Tongue (tissue), 2 donors: Measurements from ENCODE around the gene RAB36. TPM values are rescaled to one million over a fixed set of nuclear protein-coding genes. Genes with fewer than 3 reads are reported as not detected.

Source experiments
- DNase-seq: peaks from one replicate; pipeline ENCODE4 v3.0.0-alpha.2; 2015
- total RNA-seq: library from RNA; depleted of rRNA; stranded (reverse); fragments of >200 nt; gene quantifications from one replicate; pipeline ENCODE4 v1.2.3, GENCODE V29; 2014

RAB36 gene, protein sequence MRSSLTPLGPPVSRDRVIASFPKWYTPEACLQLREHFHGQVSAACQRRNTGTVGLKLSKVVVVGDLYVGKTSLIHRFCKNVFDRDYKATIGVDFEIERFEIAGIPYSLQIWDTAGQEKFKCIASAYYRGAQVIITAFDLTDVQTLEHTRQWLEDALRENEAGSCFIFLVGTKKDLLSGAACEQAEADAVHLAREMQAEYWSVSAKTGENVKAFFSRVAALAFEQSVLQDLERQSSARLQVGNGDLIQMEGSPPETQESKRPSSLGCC
- total RNA-seq, result 3.4 TPM

DNA sequence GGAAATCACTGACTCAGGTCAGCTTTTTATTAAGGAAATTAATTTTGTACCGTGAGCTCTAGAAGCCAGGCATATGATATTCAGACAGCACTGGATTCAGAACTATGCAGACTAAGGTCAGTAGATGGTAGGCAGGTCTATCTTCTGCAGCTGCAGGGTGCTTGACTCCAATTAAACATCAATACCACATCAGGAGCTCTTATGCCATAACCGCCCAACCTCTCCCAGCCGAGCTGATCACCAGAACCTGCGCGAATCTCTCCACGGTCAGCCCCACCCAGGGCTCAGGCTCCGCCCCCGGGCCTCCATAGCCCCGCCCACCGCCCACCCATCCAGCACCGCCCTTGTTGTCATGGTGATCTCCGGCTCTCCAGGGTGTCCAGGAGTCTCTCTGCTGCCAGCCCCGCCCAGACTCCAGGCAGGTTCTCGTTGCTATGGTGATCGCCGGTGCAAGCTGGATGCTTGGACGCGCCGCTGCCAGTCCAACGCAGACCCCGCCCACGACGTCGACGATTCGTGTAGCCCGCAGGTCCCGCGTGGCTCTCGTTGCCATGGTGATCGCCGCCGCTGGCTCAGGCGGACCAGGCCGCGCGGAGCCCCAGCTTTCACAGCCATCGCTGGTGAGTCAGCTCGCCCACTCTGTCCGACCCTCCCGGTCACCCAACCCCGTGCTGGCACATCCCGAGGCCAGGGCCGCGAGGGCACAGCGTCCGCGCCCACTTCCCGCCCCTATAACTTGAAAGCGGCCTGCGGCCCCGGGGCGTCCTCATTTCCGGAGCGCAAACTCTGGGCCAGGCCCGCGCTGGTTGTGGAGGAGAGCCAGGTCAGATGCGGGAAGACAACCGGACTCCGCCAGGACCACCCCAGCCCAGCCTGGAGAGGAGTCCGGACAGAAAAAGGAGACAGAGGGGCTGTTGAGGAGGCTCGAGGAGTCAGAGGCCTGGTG, at the start of gene RAB36:
TSS of gene RAB36 (plus strand) at position 546 of the 946 bp plus-strand sequence. CDS start 1,140 bp downstream, outside the sequence.
- peak; percentile 97 for DNase-seq

DNA sequence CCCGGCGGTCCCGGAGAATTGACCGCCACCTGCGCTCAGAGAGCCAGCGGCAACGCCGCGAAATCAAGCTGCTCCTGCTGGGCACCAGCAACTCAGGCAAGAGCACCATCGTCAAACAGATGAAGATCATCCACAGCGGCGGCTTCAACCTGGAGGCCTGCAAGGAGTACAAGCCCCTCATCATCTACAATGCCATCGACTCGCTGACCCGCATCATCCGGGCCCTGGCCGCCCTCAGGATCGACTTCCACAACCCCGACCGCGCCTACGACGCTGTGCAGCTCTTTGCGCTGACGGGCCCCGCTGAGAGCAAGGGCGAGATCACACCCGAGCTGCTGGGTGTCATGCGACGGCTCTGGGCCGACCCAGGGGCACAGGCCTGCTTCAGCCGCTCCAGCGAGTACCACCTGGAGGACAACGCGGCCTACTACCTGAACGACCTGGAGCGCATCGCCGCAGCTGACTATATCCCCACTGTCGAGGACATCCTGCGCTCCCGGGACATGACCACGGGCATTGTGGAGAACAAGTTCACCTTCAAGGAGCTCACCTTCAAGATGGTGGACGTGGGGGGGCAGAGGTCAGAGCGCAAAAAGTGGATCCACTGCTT, 49.4 kb upstream of the RAB36 start:
- DNase-seq, result no peak

DNA sequence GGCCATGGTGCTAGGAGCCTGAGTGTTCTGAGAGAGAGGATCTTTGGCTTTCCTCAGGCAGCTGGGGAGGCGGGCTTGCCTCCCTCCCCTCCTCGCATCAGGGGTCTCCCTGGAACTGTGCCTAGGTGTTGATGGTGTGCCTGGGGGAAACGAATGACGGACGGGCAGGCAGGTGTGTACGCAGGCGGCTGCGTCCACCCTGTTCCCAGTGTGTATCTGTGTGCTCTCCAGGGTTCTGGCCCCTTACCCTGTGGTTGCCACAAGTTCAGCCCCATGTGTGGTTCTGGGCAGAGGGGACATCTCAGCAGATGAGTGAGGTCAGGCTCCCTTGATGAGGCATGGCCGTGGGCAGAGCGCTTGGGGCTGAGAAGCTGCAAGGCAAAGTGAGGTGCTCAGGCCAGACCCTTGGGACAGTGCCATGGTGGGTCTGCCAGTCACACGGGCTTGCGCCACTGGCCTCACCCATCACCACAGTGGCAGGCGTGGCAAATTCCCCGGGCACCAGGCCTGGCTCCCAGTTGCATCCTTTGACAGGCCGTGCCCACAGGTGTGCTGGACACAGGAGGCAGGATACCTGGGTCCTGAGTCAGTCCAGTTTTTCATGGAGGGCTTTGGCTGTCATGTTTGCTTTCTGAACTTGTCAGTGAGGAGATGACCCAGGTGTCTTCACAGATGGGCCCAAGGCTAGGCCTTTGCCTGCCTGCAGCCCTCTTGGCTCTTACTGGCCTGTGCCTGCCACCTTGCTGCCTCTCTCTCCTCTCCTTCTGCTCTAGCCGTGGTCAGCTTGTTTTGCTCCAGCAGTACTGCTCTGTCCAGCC, 47.7 kb upstream of the RAB36 start:
- no peak for DNase-seq

DNA sequence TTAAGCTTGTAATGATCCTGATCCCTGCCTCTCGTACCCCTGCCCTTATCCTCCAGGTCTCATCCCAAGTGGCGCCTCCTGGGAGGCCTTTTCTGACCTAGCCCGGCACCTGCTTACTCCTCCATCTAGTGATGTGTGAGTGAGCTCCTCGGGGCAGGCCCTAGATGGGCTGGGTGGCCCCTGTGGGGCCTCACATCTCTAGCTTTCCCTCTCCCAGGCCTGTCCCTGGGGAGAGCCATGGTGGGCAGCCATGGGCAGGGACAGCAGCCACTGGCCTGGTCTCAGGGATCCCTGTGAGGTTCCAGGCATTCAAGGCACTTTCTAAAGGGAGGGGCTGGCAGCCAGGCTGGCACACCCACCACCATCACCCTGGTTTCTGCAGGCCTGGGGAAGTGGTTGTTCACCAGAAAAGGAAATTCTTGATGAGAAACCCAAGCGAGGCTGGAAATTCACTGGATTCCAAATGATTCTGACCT, 47.0 kb upstream of the RAB36 start:
- no peak for DNase-seq

DNA sequence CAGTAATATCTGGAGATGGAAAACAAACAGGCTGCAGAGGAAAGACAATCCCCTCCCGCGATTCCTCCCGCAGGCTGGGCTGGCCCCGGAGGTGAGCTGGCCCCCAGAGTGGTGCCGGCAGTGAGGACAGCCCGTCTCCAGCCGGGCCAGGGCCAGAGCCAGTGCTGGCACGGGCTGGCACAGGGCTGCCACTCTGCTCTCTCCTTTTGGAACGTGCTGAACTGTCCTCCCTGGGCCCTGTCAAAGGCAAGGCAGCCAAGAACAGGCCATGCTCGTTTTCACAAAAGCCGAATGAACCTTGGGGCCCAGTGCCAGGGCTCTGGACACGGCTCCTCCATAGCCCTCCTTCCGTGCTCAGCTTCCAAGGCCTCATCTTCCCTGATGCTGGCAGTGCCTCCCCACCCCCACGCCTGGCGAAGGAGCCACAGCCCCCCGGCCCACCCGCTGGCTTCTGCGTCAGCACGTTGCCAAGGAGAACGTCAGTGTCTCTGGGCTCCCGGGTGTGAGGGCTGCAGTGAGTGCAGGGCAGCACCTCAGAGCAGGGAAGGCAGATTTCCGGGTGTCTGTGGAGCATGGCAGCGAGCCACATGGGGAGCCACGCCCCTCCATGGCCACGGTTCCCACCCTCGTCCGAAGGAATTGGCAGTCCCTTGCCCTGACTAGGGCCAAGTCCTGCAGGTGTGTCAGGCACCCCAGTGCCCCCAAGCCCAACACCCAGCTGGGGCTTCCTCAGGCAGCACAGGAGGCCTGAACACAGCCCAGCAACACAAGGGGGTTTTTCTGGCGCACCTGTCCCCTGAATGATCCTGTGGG, 46.4 kb upstream of the RAB36 start:
- DNase-seq, result peak; percentile 61

DNA sequence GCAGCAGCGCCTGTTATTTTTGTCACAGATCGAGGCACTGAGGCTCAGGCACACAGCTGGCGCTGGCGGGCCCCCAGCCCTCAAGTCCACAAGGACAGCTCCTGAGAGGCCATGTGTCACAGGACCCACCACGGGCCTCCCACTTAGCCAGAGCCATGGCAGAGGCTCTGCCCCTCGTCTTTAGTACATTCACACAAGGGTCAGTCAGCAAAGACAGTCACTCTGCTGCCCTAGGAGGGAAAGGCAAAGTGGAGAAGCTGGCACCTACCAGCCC, 45.8 kb upstream of the RAB36 start:
- peak; percentile 54 for DNase-seq

DNA sequence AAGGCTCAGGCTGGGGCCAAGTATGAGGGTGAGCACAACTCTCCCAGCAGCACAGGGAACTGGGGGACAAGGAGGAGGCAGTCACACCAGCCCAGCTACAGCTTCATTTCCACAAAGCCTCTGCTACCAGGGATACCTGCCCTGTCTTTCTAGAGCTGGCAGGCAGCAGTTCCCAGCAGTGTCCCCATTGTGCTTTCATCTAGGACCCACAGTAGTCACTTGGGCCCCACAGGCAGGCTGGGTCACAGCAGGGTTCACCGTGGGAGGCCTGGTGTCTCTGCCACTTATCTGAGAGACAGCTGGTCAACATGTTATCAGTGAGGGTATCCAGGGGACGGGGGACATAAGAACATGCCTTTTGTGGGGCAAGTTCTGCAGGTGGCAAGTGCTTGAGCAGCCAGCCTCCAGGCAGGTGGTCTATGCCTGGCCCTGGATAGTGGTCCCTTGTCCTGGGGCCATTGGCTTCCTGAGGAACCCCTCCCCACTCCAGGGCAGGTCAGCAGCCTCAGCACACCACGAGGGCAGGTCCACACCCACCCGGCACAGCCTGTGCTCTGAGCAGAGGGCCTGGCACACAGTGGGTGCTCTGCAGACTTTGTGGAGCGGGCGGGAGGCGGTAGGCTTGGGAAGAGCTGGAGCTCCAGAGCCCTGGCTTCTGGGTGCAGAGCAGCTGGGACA, 45.0 kb upstream of the RAB36 start:
- DNase-seq, result no peak

DNA sequence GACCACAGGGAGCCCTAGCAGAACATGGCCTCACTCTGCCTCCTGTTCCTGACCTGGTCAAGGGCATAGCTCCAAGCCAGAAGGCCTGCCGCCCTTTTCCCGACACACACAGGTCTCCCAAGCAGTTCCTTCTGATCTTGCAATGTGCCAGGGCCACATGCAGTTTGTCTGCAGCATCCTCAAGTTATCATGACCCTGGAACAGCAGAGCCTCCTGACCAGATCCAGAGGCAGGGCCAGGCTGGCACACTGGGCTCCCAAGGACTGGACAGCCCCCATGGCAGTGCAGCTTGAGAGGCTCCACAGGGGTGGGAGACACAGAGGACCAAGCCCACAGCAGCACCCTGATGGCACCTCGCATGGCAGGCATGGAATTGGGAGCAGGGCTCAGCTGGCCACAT, 43.8 kb upstream of the RAB36 start:
- DNase-seq, result no peak

DNA sequence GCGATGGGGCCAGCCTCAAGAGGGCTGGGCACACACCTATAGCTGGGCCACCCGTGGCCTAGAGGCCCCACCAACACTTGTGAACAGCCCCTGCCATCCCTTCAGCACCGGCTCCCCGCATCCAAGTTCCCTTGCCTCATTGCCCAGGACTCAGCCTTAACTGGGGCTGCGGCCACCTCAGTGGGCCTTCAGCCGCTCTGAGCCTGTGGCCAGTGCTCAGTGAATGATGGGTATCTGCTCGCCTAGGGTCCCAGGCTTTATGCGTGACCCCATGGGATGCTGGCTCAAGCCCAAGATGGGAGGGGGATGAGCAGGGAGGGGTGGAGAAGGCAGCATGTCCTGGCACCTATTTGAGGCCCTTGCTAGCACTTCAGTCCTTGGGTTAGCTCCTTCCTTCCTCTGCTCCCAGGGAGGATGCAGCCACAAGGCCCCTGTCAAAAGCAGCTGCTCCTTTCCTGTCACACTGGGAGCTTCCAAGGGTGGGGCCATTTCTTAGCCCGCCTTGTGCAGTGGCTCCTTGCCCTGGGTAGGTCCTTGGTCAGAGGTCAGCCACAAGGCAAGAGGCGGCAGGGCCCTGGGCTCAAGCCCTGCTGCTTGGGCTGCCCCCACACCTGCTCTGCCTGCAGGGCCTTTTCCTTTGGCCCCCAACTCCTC, 43.1 kb upstream of the RAB36 start:
- DNase-seq, result peak; percentile 34

DNA sequence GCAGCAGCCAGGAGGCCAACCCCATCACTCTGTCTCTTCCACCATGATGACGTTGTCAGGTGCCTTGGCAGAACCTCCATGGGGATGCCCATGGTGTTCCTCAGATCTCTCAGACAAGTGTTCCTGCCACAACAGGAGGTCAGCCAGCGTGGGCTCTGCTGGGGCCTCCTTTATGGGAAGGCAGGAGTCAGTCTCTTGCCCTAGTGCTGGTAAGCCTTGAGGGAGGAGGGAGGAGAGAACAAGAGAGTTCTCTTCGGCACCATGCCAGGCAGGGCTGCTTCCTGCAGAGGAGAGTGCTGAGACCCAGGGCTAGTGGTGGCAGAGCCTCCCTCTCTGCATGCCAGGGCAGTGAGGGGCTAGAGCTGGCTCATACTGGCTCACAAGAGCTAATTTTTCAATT, 42.5 kb upstream of the RAB36 start:
- no peak for DNase-seq

DNA sequence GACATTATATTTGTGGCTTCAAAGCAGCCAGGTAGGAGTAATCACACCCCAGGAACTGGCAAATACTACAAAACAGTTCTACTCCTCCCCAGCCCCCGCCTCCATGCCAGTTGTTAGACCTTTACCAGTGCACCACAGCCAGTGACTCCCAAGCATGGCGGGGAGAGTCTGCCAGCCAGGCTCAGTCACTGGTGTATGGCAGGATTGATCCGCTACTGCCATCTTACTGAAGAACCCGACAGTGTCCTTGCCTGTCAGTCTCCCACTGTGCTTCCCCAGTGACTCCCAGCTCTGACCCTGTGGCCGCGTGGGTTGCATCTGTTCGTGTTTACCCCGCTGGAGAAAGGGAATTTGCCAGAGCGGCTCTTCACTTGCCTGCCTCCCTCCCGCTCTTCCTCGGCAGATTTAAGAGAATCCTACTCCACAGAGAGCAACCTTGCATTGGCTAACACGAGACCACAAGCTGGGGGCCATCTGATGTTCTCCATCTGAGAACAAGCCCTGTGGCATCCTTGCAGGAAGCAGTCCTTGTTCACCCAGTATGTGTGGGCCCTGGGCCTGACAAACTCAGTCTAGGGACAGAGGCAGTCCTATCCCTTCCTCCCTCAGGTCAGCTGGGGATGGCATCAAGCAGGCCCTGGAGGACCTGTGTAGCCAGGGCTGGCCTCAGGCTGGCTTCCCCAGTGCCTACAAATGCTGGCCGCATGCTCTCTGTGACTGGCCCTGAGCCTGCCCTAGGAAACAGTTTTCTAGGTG, 41.9 kb upstream of the RAB36 start:
- no peak for DNase-seq

DNA sequence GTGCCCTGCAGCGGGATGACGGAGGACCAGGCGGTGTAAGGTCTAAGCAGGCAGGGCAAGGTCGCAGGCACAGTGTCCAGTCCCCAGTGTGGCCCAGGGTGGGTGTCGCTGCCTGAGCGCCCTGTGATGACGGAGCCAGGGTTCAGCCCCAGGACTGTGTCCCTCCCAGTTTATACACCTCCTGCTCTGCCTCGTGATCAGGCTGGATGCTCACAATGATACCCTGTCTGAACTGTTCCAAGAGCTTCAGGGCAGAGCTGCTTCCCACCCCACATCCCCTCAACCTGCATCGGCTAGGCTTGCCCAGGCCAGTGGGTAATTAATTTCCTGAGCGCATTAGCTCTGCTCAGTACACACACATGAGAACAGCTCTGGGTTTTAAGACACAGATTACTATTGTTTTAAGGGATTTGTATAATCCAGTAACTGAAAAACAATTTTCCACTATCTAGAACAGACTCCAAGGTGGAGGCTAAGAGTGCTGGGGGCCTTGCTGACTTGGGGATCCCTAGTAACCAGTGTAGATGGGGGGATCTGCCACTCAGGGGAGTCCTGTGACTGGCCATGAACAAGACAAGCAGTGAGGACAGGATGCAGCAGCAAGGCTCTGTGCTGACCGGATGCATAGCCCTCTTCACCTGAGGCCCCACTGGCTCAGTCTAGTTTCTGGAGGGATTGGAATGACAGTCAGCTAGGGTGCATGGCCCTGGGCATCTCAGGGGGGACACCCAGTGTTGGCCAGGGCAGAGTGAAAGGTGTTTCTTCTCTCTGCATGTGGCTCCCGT, 40.9 kb upstream of the RAB36 start:
- DNase-seq, result no peak

DNA sequence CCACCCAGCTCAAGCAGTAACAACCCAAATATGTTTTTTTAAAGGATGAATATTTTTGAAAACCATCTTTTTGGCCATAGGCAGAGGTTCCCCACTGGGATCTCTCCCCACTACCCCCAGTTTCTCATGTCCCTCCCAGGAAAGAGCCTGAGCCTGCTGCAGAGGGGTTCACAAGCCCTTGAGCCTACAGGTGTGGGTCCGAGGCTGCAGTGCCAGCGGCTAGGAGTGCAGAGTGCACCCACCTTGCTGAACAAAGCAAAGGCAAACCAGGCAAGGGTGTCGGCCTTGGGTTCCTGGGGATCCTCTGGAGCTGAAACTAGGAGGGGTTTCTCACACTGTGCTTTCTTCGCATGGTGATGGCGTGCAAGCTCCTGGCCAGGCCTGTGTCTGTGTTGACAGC, 40.0 kb upstream of the RAB36 start:
- DNase-seq, result no peak

DNA sequence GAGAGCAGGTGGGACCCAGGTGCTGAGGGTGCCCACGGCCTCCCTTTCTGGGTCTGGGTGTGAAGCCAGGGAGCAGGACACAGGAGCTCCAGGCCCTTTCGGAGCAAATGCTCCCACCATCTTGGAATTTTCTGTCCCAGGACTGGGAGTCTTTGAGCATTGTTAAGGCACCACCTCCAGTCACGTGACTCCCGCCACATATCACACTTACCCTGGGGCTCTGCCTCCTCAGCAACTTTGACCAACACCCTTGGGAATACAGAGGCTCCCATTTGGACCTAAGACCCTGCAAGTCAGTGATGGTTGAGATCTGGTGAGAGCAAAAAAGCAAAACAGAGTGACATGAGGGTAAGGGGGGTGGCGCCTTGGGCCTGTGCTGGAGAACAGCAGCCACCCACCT, 39.4 kb upstream of the RAB36 start:
- no peak for DNase-seq

DNA sequence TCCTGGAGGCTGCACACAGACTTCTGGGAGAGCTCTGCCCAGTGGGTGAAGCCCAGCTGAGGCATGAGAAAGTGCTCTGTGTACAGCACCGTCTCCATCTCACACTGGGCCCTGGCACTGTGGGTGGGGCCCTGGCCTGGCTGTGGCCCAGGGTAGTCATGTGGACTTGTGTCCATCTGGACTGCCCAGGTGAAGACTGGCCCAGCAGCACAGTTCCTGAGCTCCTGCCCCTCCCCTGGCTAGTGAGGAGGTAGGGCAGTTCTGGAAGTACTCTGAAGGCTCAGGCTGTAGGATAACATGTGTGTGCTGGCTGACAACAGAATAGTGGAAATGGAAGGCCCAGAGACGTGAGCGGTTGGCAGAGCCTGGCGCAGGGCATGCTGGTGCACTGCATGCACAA, 38.9 kb upstream of the RAB36 start:
- no peak for DNase-seq

DNA sequence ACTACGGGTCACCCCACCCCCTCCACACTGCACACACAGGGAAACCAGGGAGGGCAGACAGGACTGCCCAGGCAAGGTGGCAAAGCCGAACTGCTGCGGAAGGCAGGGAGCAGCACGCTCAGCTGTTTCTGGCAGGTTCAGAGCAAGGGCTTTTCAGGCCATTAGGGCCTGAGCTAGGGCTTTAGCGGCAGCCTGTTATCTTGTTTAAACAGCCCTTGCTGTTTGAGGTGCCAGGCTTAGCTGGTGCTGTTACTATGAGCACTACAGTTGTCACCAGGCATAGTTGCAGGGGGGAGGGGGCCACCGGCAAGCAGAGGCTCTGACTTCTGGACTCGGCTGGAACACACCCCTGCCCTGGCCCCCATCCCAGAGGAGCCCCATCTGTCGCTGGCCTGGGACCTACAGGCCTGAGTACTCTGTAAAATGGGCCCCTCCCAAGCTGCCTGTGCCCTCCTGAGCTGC, 38.3 kb upstream of the RAB36 start:
- DNase-seq, result peak; percentile 93

DNA sequence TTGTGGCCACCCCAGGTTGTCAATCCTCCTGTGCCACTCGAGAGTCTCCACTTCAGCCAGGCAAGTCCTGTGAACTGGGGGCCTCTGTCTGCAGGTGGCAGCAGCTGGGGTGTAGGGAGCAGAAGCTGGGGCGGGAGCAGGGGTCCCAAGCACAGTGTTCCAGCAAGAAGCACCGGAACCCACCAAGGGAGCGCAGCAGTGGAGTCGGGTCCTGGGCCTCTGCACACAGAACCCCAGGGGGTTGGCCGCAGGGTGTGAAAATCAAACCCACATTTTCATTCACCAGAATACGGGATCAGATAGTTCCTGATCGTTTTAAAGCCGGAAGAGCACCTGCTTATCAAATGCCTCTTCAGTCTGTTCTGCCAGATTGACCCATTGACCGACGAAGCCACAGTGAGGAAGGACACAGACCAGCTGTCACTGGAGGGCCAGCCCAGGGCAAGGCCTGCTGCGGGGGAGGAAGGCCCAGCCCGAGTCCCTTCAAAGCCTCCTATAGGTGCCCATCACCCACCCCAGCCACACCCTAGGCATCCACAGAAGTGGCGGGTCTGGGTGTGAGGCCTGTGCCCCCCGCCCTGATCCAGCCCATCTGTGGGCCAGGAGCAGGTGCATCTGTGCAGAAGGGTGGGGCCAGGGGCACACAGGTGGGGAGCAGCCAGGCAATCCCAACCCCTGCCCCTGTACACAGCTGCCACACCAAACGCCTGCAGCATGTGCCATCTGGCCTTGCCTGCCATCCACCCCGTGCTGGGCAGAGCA, 37.6 kb upstream of the RAB36 start:
- peak; percentile 51 for DNase-seq
